Activated CD4-positive, alpha-beta T cell treated with anti-CD3 and anti-CD28 coated beads for 36 hours (primary cell): ENCODE measurements around the gene SMIM35. TPM values are rescaled to one million over a fixed set of nuclear protein-coding genes. Genes with fewer than 3 reads are reported as not detected.

Source experiments
- ATAC-seq: fragments of 200-7000 bp; cut with Tn5 transposase; one replicate; pipeline ENCODE4 v1.10.0; 2021; ENCODE audit warnings: mild to moderate bottlenecking, moderate library complexity
- CTCF ChIA-PET: fragments of 350-600 bp; sonication (Branson Sonifier 250); formaldehyde crosslinking; loops from one replicate; lab custom pipeline; 2021; ENCODE audit warnings: antibody characterized with exemption; lab: Charles Lee
- POLR2A ChIA-PET: fragments of 350-600 bp; sonication (Branson Sonifier 250); formaldehyde crosslinking; loops from one replicate; lab custom pipeline; 2021; ENCODE audit warnings: antibody characterized with exemption, inconsistent platforms; lab: Charles Lee
- DNase-seq: peaks from one replicate; pipeline ENCODE4 v3.0.0-alpha.2; 2020
- H3K27ac Mint-ChIP-seq: one replicate; pipeline ENCODE4 v1.8.0; 2021; ENCODE audit warnings: mixed read lengths
- H3K27me3 Mint-ChIP-seq: one replicate; pipeline ENCODE4 v1.8.0; 2021; ENCODE audit warnings: mixed read lengths
- H3K36me3 Mint-ChIP-seq: one replicate; pipeline ENCODE4 v1.8.0; 2021; ENCODE audit warnings: low read depth, mixed read lengths
- H3K4me1 Mint-ChIP-seq: one replicate; pipeline ENCODE4 v1.8.0; 2021; ENCODE audit warnings: mixed read lengths
- H3K4me3 Mint-ChIP-seq: one replicate; pipeline ENCODE4 v1.8.0; 2021; ENCODE audit warnings: mild to moderate bottlenecking, moderate library complexity, mixed read lengths
- H3K9me3 Mint-ChIP-seq: one replicate; pipeline ENCODE4 v1.8.0; 2021; ENCODE audit warnings: low read depth, mixed read lengths
- intact Hi-C, 2 experiments: fragments of 100-400 bp; cut with DNase I in 1 of 2; cut with micrococcal nuclease in 1 of 2; formaldehyde crosslinking; loops; one replicate each; pipeline versions ENCODE4 v1.14.2 to v1.15.1; 2022 to 2024; cut with DNase I, micrococcal nuclease
- total RNA-seq, 2 experiments: library from RNA; stranded (reverse); gene quantifications; one replicate each; pipeline ENCODE4 v1.2.3, GENCODE V29; 2021

SMIM35 gene
- total RNA-seq, 2 experiments from 2014 or later: 0.09 TPM; not detected in 1

- H3K9me3 Mint-ChIP-seq: no peaks in the 10 kb centered on the region
- H3K36me3 Mint-ChIP-seq: peaks cover 95% of the 10 kb centered on the region
- no peaks in the 10 kb centered on the region for H3K27me3 Mint-ChIP-seq
- ATAC-seq: no peak
- intact Hi-C loops: no loop called here
- H3K27ac Mint-ChIP-seq: no peak overlapping the region
- H3K4me1 Mint-ChIP-seq: peaks cover 88% of the 10 kb centered on the region
- H3K4me3 Mint-ChIP-seq: peak overlapping the region; percentile 47
- no peak for DNase-seq
- ChIA-PET POLR2A (interaction anchor here (0.7 kb wide), 1 partner anchor 10 kb away, joined by 3 read pairs; no protein-coding TSS in a partner anchor), CTCF (interaction anchor here (0.6 kb wide), 1 partner anchor 216 kb away, joined by 3 read pairs; no protein-coding TSS in a partner anchor)
Measured at GRCh38 chr11:117992136-117992535, 94.6 kb downstream of the SMIM35 start.

GRCh38 chr11:117989351-117990102, 97.2 kb downstream of the SMIM35 start:
- peak overlapping the region; percentile 72 for H3K27ac Mint-ChIP-seq
- peak overlapping the region; percentile 96 for H3K4me3 Mint-ChIP-seq
- ATAC-seq: no peak
- H3K4me1 Mint-ChIP-seq: peaks cover 83% of the 10 kb centered on the region
- H3K9me3 Mint-ChIP-seq: no peaks in the 10 kb centered on the region
- H3K36me3 Mint-ChIP-seq: peaks cover 84% of the 10 kb centered on the region
- H3K27me3 Mint-ChIP-seq: no peaks in the 10 kb centered on the region
- ChIA-PET POLR2A (interaction anchor here (1.3 to 4.7 kb wide), 3 partner anchors 8 to 12 kb away, joined by 4 to 78 read pairs (median 30); no protein-coding TSS in a partner anchor), CTCF (interaction anchor here (1.0 to 6.0 kb wide), 5 partner anchors 9 to 169 kb away, joined by 3 to 31 read pairs (median 4); no protein-coding TSS in a partner anchor)
- DNase-seq: no peak
- intact Hi-C loops: loop anchor here in 1 of 2 experiments (5.0 kb wide), 2 partner anchors 228 to 448 kb away; partner anchors contain the start of gene KMT2A

- H3K27me3 Mint-ChIP-seq: no peaks in the 10 kb centered on the region
- CTCF ChIA-PET: interaction anchor here (0.6 to 6.0 kb wide), 13 partner anchors 9 to 179 kb away, joined by 3 to 43 read pairs (median 5); no protein-coding TSS in a partner anchor
- peaks cover 67% of the 10 kb centered on the region for H3K36me3 Mint-ChIP-seq
- DNase-seq (peak; percentile 86), ATAC-seq (peak; percentile 73)
- POLR2A ChIA-PET: interaction anchor here (0.5 to 4.7 kb wide), 16 partner anchors 9 to 156 kb away, joined by 3 to 78 read pairs (median 5); no protein-coding TSS in a partner anchor
- no peaks in the 10 kb centered on the region for H3K9me3 Mint-ChIP-seq
- H3K4me3 Mint-ChIP-seq: peak overlapping the region; percentile 96
- H3K4me1 Mint-ChIP-seq: peaks cover 80% of the 10 kb centered on the region
- intact Hi-C loops: loop anchor here (1.0 to 5.0 kb wide), 11 partner anchors 11 to 756 kb away; partner anchors contain the start of gene KMT2A (in 1 of the 2)
- peak overlapping the region; percentile 86 for H3K27ac Mint-ChIP-seq
Measured at GRCh38 chr11:117986981-117987574, 99.7 kb downstream of the SMIM35 start.

GRCh38 chr11:117985953-117986887, 100.5 kb downstream of the SMIM35 start, which contains the start of gene IL10RA:
Gene IL10RA, plus strand, starts transcription at chr11:117986394. Its CDS starts 74 bp downstream, at chr11:117986468.
- peak; percentile 80 for ATAC-seq
- CTCF ChIA-PET: interaction anchor here (0.7 to 6.0 kb wide), 13 partner anchors 10 to 178 kb away, joined by 3 to 43 read pairs (median 8); no protein-coding TSS in a partner anchor
- no peaks in the 10 kb centered on the region for H3K9me3 Mint-ChIP-seq
- H3K4me1 Mint-ChIP-seq: peaks cover 76% of the 10 kb centered on the region
- peak within 1 kb of the TSS; percentile 96 for H3K27ac Mint-ChIP-seq
- H3K36me3 Mint-ChIP-seq: peaks cover 58% of the 10 kb centered on the region
- H3K4me3 Mint-ChIP-seq: peak within 1 kb of the TSS; percentile 96
- no peaks in the 10 kb centered on the region for H3K27me3 Mint-ChIP-seq
- DNase-seq: peak; percentile 90
- intact Hi-C loops: loop anchor here (1.0 to 5.0 kb wide), 6 partner anchors 15 to 755 kb away; partner anchors contain the start of gene KMT2A (in 1 of the 2)
- POLR2A ChIA-PET: interaction anchor here (0.6 to 4.7 kb wide), 14 partner anchors 8 to 171 kb away, joined by 3 to 78 read pairs (median 6); no protein-coding TSS in a partner anchor

GRCh38 chr11:117984476-117984875, 102.3 kb downstream of the SMIM35 start:
- Mint-ChIP-seq H3K36me3 (peaks cover 45% of the 10 kb centered on the region), H3K27ac (peak overlapping the region; percentile 71), H3K4me3 (peak overlapping the region; percentile 96), H3K27me3 (no peaks in the 10 kb centered on the region), H3K9me3 (no peaks in the 10 kb centered on the region), H3K4me1 (peaks cover 74% of the 10 kb centered on the region)
- ChIA-PET CTCF (interaction anchor here (0.9 to 6.0 kb wide), 5 partner anchors 10 to 176 kb away, joined by 4 to 43 read pairs (median 31); no protein-coding TSS in a partner anchor), POLR2A (interaction anchor here (0.9 to 4.4 kb wide), 3 partner anchors 10 to 21 kb away, joined by 3 to 17 read pairs (median 4); no protein-coding TSS in a partner anchor)
- ATAC-seq: no peak
- DNase-seq: no peak
- intact Hi-C loops: no loop called here

GRCh38 chr11:117983163-117983475, 103.6 kb downstream of the SMIM35 start:
- ChIA-PET CTCF (interaction anchor here (0.6 to 2.0 kb wide), 4 partner anchors 37 to 163 kb away, joined by 3 to 7 read pairs (median 4); no protein-coding TSS in a partner anchor), POLR2A (interaction anchor here (0.5 to 4.4 kb wide), 3 partner anchors 8 to 713 kb away, joined by 4 to 17 read pairs (median 7); no protein-coding TSS in a partner anchor)
- intact Hi-C loops: no loop called here
- Mint-ChIP-seq H3K4me3 (no peak overlapping the region), H3K4me1 (peaks cover 69% of the 10 kb centered on the region), H3K27me3 (no peaks in the 10 kb centered on the region), H3K27ac (no peak overlapping the region), H3K9me3 (no peaks in the 10 kb centered on the region), H3K36me3 (peaks cover 32% of the 10 kb centered on the region)
- DNase-seq (no peak), ATAC-seq (no peak)

- Mint-ChIP-seq H3K4me3 (no peak overlapping the region), H3K27ac (no peak overlapping the region), H3K4me1 (peaks cover 77% of the 10 kb centered on the region), H3K9me3 (no peaks in the 10 kb centered on the region), H3K27me3 (no peaks in the 10 kb centered on the region), H3K36me3 (peaks cover 29% of the 10 kb centered on the region)
- DNase-seq (no peak), ATAC-seq (no peak)
- intact Hi-C loops: no loop called here
- ChIA-PET POLR2A (interaction anchor here (0.6 to 0.7 kb wide), 2 partner anchors 70 to 857 kb away, joined by 3 read pairs; no protein-coding TSS in a partner anchor), CTCF (interaction anchor here (0.6 to 3.9 kb wide), 7 partner anchors 10 to 132 kb away, joined by 3 to 19 read pairs (median 3); no protein-coding TSS in a partner anchor)
Measured at GRCh38 chr11:117980720-117981119, 106.0 kb downstream of the SMIM35 start.

- Mint-ChIP-seq H3K27ac (peak overlapping the region; percentile 90), H3K27me3 (no peaks in the 10 kb centered on the region), H3K4me3 (no peak overlapping the region), H3K4me1 (peaks cover 80% of the 10 kb centered on the region), H3K36me3 (peaks cover 28% of the 10 kb centered on the region), H3K9me3 (no peaks in the 10 kb centered on the region)
- DNase-seq (no peak), ATAC-seq (peak; percentile 55)
- intact Hi-C loops: no loop called here
- CTCF ChIA-PET: interaction anchor here (0.6 to 4.1 kb wide), 8 partner anchors 9 to 132 kb away, joined by 3 to 19 read pairs (median 3); no protein-coding TSS in a partner anchor
- POLR2A ChIA-PET: interaction anchor here (0.6 to 1.5 kb wide), 5 partner anchors 8 to 858 kb away, joined by 3 to 5 read pairs (median 3); no protein-coding TSS in a partner anchor
Measured at GRCh38 chr11:117980280-117980679, 106.5 kb downstream of the SMIM35 start.

GRCh38 chr11:117979481-117980211, 107.1 kb downstream of the SMIM35 start:
- ChIA-PET CTCF (interaction anchor here (0.8 to 4.1 kb wide), 8 partner anchors 9 to 162 kb away, joined by 3 to 19 read pairs (median 4); no protein-coding TSS in a partner anchor), POLR2A (interaction anchor here (0.7 to 1.5 kb wide), 4 partner anchors 9 to 71 kb away, joined by 3 to 5 read pairs (median 4); no protein-coding TSS in a partner anchor)
- ATAC-seq: peak; percentile 69
- Mint-ChIP-seq H3K27ac (peak overlapping the region; percentile 90), H3K9me3 (no peaks in the 10 kb centered on the region), H3K4me3 (no peak overlapping the region), H3K27me3 (no peaks in the 10 kb centered on the region), H3K36me3 (peaks cover 22% of the 10 kb centered on the region), H3K4me1 (peaks cover 79% of the 10 kb centered on the region)
- intact Hi-C loops: no loop called here
- DNase-seq: peak; percentile 55
